Left kidney (tissue), 2 donors: ENCODE measurements around the gene SLC29A1. TPM values are rescaled to one million over a fixed set of nuclear protein-coding genes. Genes with fewer than 3 reads are reported as not detected.
"Not testable (repeated sequence)": the region's sequence is repeated elsewhere in the genome, so short reads cannot be mapped to it uniquely, and the experiment has no call there.

Source experiments
- DNase-seq: peaks from one replicate; pipeline ENCODE4 v3.0.0-alpha.2; 2013
- polyA plus RNA-seq: library from polyadenylated mRNA; unstranded; fragments of 120-200 nt; gene quantifications from one replicate; pipeline ENCODE4 v1.2.1, GENCODE V29; 2013; ENCODE audit not compliant: insufficient read length

SLC29A1 gene
- polyA plus RNA-seq, 1 donor, result 30.8 TPM

DNA sequence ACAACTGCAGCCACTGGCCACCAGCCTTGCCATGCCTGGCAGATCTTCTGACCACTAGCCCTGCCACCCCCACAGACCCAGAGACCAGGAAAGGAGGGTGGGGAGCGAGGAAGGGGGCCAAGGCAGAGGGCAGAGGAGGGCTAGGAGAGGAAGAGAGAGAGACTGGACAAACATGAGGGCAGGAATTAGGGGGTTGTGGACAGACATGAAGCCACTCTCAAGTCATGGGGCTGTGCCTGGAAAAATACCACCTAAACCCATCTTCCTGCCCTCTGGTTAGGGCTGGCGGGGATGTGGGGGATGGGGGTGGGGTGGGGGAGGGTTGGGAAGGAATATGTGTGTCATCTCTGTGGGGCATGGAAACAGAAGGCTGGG, 1.4 kb upstream of the SLC29A1 start:
- no peak for DNase-seq

DNA sequence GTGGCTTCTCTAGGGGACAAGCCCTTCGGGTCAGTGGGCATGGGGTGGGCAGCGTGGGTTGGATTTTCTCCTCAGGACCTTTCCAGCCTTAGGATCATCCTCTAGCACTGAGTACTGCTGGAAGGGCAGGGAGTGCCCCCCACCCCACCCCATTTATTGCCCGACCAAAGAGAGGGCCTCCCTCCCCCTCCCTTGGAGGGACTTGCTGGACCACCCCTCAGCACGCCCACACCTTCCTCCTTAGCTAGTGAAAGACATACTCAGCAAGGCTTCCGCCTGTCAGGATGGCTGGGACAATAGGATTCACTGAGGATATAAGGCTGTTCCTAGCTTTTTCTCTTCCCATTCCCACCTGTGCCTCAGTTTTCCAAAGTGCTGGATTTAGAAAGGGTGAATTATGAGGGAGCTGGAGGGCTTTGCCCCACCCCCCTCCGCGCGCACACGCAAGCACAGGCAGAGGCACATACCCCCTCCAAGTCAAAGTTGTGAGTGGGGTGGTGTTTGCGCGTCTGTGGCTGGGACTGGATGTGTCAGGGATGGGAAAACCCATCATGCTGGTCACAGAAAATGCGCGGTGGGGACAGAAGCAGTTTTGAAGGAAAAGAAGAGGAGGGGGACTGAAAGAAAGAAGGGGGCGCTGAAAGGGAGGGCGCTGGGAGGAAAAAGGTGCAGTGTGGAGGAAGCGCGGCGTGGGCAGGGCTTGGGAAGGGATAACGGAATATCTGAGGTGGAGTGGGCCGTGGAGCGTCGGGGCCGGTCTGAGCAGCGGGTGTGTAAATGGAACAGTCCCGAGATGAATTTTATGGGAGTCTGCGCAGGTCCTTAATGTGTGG, 693 bp upstream of the SLC29A1 start:
- DNase-seq, result no peak

DNA sequence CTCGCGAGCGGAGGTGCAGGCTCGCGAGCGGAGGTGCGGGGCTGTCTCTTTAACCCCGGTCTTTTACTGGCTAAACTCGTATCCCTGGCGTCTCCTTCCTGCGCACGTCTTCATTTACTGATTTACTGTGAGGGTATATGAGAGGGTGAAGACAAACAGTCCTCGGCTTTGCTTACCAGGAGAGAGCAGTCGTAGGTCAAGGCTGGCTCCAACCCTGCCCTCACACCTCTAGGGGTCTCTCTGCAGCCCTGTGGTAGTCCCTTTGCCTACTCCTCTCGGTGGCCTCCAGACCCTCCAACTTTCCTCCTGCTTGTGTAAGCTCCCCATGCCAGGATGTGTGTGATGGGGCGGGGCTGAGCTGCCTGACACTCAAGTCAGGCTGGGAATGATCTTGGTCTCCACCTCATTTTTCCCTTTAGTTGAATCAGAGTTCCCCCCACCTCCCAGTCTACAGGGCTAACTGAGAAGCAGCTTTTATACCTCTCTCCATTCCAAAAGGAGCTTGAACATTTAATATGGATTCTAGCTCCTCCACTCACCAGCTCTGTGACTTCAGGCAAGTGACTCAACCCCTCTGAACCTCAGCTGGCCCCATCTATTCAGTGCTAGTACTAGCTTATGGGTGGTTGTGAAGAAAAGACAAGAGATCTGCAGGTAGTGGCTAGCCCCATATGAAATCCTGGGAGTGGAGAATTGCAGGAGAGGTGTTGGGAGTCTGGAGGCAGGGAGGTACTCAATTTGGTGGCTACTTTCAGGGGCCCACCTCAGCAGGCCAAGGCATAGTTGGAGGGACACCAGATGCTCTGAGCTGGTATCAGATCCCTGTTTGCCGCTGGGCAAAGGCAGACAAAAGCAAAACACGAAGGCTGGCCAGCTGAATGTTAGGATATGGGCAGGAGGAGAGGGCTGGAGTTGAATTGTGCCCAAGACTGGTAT, 902 bp downstream of the SLC29A1 start:
- no peak for DNase-seq

DNA sequence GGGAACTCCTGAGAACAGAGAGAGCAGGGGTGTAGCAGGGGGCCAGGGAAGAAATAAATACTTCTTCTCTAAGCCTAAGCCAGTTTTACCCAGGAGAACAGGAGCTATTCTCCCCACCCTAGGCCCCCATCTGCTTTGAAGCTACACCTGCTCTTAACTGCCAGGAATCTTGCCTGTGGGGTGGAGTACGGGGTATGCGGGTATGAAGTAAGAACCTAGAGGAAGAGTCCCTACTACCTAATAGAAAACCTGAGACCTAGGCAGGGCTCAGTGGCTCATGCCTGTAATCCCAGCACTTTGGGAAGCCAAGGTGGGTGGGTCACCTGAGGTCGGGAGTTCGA, 1.5 kb downstream of the SLC29A1 start:
- no peak for DNase-seq

DNA sequence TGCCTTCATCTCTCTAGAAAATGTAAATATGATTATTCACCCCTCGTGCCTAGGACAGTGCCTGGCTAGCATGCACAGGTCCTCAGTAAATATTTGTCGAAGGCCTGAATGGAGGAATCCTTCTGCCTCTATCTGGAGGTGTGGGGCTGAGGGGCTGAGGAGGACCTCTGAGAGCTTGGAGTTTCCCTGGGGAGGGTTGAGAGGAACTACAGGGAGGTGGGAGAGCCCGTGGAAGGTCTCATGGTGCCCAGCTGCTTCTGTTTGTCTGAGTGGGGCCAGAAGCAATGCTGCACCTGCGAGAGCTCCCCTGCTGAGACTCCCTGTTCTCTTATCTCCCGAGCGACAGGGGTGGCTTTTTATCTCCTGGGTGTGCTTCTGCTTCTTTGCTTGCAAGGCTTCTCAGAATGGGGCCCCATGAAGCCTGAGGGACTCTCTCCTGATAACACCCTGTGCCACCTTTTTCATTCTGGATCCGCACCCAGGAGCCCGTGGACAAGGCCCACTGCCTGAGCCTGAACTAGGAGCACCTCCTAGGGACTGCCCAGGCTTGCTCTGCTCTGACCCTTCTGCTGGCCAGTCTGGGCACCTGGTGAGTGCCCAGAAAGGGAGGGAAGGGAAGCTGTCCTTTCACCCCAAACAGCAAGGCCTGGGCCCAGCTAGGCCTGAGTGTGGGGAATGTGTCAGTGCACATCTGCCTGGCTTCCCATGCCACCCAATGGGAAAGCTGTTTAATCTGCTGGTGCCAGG, 2.4 kb downstream of the SLC29A1 start:
- DNase-seq, result no peak

DNA sequence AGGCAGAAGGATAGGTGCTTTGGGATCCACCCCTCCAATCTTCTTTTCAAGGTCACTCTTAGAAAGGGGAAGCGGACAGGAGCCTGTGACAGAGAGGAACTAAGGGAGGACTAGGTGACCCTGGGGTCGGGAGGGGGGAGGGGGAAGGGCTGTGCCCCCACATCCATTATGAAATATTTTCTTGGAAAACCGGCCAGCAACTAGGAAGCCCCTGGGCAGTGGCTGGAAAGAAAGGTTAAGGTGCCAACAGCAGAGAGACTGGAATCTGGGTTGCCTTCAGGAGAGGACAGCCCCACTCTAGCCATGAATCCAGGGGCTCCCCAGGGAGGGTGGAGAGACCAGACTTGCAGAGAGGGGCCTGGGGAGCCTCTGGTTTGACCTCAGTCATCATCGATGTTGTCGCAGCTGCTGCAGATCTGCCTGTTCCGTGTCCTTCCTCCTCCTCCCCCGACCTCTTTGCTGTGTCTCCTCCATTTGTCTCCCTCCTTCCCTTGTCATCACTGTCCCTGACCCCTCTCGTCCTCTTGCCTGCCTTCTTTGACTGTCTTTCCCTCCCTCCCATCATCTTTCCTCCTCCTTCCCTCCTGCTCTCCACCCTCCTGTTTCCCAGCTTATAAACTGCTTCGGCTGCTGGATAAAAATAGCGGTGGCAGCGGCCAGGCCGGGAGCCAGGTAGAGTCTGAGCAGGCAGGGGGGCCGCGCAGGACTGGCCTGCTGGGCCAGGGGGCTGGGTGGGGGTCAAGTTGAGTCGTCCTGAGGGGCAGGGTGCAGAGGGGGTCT, 3.2 kb downstream of the SLC29A1 start:
- DNase-seq, result no peak

DNA sequence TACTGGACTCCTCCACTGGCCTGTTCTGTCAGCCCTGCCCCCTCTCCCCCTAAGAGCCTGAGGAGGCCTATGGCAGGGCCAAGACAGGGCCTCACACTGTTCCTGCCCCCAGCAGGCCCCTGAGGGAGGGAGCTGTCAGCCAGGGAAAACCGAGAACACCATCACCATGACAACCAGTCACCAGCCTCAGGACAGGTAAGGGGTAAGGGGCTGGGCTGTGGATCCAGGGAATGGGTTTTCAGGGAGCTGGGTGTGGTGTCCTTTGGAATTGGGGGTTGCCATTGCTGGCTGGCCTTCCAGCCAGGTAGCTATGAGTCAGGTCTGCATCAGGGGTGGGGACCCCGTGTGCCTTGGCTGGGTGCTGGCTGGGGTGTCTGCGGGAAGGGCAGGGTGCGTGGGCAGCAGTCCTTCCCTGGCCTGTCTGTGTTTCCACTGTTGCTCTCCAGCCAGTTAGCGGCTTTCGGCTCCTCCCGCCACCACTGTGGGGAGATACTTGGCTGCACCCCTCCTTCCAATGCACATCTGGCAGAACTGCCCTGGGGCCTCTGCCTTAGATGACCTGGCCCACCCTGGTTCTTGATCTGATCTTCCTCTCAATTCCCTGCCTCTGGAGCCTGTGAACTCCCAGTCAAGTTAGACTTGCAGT, 3.9 kb downstream of the SLC29A1 start:
- DNase-seq, result no peak

DNA sequence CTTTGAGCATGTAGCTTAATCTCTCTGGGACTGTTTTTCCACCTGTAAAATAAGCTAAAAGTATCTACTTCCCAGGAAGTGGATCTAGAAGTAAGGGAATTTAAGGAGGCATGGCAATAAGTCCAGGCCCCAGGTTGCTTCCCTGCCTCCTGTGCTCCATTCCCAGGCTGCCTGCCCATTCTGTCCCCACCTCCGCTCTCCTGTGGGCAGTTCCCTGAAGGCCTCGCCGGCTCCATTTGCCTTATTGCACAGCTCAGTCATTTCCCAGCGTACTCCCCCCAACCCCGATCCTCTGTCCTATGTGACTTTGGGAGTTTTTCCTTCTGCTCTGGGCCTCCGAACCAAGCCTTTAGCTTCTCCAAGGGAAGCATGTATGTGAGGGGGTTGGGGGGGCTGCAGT, 4.6 kb downstream of the SLC29A1 start:
- no peak for DNase-seq

DNA sequence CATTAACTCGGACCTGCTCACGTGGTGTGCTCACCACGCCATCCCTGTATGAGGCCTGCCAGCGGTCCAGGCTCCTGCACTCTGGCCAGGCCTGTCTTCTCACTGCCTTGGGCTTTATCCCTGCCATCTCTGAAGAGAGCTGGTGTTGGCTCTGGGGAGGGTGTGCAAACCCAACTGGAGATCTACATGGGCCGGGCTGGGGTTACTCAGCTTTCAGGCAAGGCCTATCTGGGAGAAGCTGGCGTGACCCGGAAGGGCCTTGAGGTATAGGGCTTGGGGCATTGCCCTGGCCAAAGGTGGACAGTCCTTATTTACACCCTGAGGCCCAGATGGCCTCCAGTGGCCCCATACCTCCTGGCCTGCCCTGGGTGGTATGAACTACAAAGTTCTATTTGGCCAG, 5.0 kb downstream of the SLC29A1 start:
- no peak for DNase-seq

DNA sequence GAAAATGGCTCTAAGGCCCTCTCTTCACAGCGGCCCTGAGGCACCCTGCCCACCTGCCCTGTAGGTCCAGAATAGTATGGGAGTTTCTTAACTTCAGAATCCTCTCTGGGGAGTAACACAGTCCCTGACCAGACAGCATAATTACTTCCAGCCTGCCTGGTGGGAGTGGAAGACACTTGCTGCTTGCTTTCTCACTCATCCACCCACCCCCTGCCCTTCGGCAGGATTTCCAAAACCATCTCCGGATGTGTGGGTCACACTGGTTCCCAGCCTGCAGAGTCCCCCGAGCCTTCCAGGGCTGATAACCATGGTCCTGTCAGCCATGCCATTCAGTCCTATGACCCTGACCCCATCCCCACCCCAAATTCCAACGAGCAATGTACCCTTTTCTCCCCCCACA, 5.4 kb downstream of the SLC29A1 start:
- DNase-seq, result no peak

DNA sequence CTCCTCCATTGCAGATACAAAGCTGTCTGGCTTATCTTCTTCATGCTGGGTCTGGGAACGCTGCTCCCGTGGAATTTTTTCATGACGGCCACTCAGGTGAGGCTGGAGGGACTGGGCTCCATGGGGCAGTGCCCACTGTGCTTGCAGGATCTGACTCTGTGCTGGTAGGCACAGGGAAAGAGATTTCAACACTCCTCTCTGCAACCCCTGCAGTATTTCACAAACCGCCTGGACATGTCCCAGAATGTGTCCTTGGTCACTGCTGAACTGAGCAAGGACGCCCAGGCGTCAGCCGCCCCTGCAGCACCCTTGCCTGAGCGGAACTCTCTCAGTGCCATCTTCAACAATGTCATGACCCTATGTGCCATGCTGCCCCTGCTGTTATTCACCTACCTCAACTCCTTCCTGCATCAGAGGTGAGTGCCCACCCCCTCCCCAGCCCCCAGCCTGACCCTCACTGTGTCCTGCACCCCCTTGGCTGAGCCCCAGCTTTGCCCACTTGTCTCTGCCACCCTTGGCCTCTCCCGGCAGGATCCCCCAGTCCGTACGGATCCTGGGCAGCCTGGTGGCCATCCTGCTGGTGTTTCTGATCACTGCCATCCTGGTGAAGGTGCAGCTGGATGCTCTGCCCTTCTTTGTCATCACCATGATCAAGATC, 6.1 kb downstream of the SLC29A1 start:
- no peak for DNase-seq

DNA sequence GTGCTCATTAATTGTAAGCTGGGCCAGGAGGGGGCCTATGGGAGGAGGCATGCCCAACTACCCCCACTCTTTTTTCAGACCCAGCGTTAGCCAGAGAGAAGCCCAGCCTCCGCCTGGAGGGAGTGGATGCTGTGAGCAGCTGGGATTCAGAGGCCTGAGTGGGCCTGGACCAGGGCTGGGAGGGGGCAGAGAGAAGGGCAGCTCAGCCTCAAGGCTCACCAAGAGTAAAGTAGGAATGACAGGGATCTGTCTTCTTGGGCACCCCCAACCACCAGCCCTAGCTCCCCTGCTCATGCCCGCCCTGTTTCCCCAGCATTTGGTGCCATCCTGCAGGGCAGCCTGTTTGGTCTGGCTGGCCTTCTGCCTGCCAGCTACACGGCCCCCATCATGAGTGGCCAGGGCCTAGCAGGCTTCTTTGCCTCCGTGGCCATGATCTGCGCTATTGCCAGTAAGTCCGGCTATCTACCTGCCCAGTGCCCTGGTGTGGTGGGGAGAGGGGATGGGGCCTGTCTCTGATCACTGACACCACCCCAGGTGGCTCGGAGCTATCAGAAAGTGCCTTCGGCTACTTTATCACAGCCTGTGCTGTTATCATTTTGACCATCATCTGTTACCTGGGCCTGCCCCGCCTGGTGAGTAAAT, 6.8 kb downstream of the SLC29A1 start:
- no peak for DNase-seq

DNA sequence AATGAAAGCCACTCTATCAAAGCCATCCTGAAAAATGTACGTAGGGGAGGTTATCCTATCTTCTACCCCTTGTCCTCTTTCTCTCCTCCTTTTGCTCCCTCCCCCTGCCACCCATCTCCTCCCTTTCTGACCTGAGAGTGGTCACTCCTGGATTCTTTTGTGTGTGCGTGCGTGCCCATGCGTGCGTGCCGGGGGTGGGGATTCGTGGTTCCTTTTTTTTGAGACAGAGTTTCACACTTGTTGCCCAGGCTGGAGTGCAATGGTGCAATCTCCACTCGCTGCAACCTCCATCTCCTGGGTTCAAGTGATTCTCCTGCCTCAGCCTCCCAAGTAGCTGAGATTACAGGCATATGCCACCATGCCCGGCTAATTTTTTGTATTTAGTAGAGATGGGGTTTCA, 8.0 kb downstream of the SLC29A1 start:
- not testable (repeated sequence) for DNase-seq

DNA sequence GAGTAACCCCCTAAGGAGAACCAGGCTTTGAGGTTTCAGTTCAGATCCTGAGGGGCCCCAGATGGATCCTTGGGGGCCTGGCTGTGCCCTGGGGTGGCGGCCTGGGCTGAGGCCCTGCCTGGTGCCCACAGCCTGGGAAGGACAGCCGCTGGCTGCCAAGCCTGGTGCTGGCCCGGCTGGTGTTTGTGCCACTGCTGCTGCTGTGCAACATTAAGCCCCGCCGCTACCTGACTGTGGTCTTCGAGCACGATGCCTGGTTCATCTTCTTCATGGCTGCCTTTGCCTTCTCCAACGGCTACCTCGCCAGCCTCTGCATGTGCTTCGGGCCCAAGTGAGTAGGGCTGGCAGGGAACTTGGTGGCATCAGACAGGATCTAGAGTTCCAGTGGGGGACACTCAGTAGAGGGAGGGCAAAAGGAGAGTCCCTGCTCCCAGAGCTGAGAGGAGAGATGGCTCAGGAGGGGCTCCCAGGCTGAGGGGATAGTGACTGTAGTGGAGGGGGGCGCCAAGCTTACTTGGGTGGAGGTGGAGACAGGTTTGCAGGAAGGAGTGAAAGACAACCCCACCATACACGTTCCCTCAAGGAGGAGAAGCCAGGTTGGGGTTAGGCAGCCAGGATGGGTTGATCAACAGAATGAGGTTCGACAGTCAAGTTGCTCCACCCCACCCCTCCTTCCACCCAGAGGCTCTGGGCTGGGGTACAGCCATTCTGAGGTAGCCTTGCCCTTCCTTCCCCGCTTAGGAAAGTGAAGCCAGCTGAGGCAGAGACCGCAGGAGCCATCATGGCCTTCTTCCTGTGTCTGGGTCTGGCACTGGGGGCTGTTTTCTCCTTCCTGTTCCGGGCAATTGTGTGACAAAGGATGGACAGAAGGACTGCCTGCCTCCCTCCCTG, 9.5 kb downstream of the SLC29A1 start:
- no peak for DNase-seq

DNA sequence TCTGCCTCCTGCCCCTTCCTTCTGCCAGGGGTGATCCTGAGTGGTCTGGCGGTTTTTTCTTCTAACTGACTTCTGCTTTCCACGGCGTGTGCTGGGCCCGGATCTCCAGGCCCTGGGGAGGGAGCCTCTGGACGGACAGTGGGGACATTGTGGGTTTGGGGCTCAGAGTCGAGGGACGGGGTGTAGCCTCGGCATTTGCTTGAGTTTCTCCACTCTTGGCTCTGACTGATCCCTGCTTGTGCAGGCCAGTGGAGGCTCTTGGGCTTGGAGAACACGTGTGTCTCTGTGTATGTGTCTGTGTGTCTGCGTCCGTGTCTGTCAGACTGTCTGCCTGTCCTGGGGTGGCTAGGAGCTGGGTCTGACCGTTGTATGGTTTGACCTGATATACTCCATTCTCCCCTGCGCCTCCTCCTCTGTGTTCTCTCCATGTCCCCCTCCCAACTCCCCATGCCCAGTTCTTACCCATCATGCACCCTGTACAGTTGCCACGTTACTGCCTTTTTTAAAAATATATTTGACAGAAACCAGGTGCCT, 10.2 kb downstream of the SLC29A1 start:
- DNase-seq, result no peak

DNA sequence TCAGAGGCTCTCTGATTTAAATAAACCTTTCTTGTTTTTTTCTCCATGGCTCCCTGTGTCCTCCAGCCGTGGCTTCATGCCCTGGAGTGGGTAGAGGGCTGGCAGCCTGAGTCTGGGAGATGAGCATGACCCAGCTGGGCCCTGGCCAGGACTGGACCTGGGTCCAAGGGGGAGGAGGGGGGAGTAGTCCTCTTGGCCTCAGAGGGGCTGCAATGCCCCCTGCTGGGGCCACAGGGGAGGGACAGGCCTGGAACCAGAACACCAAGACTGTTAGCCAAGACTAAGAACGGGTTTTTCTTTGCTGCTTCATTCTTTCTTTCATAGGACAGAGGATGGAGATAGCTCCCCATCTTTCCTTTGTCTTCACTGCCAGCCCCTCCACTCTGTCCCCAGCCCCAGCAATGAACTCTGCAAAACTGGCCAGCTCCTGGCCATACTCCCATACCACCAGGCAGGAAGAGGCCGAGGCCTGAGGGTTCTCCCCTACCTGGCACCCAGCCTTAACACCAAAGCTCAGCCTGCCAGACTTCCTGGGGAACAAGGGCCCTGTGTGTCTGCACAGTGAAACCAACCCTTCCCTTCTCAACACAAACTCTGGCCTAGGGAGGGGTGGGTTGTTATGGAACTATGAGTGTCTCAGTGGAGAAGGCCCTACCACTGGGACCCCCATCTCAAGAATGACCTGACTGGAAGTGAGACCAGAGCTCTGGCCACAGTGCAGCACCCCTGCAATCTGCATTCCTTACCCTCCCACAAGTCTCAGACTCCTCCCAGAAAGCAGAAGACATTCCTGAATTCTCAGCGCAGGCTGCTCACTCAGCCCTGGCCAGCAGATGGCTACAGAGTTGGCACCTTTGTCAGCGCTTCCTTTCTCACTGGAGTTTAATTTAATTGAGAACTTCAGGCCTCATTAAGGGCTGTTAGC, 11.0 kb downstream of the SLC29A1 start:
- DNase-seq, result no peak

DNA sequence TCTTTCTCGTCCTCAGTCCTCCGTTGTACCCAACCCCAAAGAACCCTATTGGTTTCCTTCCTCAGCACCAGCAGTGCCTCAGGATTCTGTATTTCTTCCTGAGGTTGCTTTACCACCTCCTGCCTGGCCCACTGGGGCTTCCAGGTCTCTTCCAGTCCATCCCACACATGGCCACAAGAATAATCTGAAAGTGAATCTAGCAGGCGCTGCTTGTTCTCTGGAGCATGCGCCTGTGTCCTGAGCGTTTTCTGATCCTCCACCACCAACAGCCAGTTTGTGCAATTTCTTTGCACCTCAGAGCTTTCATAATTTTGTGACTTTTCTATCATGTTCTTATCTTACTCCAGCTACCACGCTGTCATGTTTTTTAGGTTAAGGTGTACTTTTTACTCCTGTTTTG, 11.9 kb downstream of the SLC29A1 start:
- no peak for DNase-seq
